Activated CD8-positive, alpha-beta T cell treated with anti-CD3 and anti-CD28 coated beads, Interleukin-2, amount 10 ng/mL, durations not matched to agents 7 days and 5 days (primary cell): ENCODE measurements around the gene ANO1. TPM values are rescaled to one million over a fixed set of nuclear protein-coding genes. Genes with fewer than 3 reads are reported as not detected.
"Not testable (repeated sequence)": the region's sequence is repeated elsewhere in the genome, so short reads cannot be mapped to it uniquely, and the experiment has no call there.

ENCODE experiments used
- ATAC-seq: fragments of 150-1000 bp; cut with Tn5 transposase; one replicate; pipeline ENCODE4 v1.10.0; 2021; ENCODE audit warnings: moderate library complexity
- CTCF ChIA-PET: fragments of 350-600 bp; sonication (Branson Sonifier 250); formaldehyde crosslinking; loops from one replicate; lab custom pipeline; 2021; ENCODE audit warnings: antibody characterized with exemption; lab: Charles Lee
- POLR2A ChIA-PET: fragments of 350-600 bp; sonication (Branson Sonifier 250); formaldehyde crosslinking; loops from one replicate; lab custom pipeline; 2021; ENCODE audit warnings: antibody characterized with exemption; lab: Charles Lee
- DNase-seq: peaks from one replicate; pipeline ENCODE4 v3.0.0-alpha.2; 2020
- H3K27ac Mint-ChIP-seq: one replicate; pipeline ENCODE4 v1.8.0; 2021; ENCODE audit warnings: mild to moderate bottlenecking, mixed read lengths
- H3K27me3 Mint-ChIP-seq: one replicate; pipeline ENCODE4 v1.8.0; 2021; ENCODE audit warnings: low read depth, mixed read lengths
- H3K36me3 Mint-ChIP-seq: one replicate; pipeline ENCODE4 v1.8.0; 2021; ENCODE audit warnings: low read depth, mixed read lengths
- H3K4me1 Mint-ChIP-seq: one replicate; pipeline ENCODE4 v1.8.0; 2021; ENCODE audit warnings: low read depth, mixed read lengths
- H3K4me3 Mint-ChIP-seq: one replicate; pipeline ENCODE4 v1.8.0; 2021; ENCODE audit warnings: mild to moderate bottlenecking, mixed read lengths
- H3K9me3 Mint-ChIP-seq: one replicate; pipeline ENCODE4 v1.8.0; 2022; ENCODE audit warnings: mixed read lengths; ENCODE audit not compliant: insufficient read depth
- total RNA-seq, 2 experiments: library from RNA; stranded (reverse); gene quantifications; one replicate each; pipeline ENCODE4 v1.2.3, GENCODE V29; 2021

The ANO1 gene
- total RNA-seq, 2 experiments from 2014 or later, result not detected

GRCh38 chr11:70200212-70200844 is 122.2 kb downstream of the ANO1 start:
- ATAC-seq (no peak), DNase-seq (no peak)
- no peak overlapping the region for H3K4me3 Mint-ChIP-seq
- peaks cover 16% of the 10 kb centered on the region for H3K36me3 Mint-ChIP-seq
- H3K9me3 Mint-ChIP-seq, result no peaks in the 10 kb centered on the region
- ChIA-PET CTCF (no interaction called here), POLR2A (no interaction called here)
- H3K4me1 Mint-ChIP-seq, result peaks cover 28% of the 10 kb centered on the region
- H3K27me3 Mint-ChIP-seq, result peaks cover 13% of the 10 kb centered on the region
- H3K27ac Mint-ChIP-seq, result no peak overlapping the region

- CTCF ChIA-PET, H3K9me3 Mint-ChIP-seq, ATAC-seq, H3K27ac Mint-ChIP-seq, H3K4me3 Mint-ChIP-seq, DNase-seq, POLR2A ChIA-PET: not testable (repeated sequence)
- peaks cover 24% of the 10 kb centered on the region for H3K36me3 Mint-ChIP-seq
- H3K4me1 Mint-ChIP-seq, result peaks cover 34% of the 10 kb centered on the region
- H3K27me3 Mint-ChIP-seq, result peaks cover 12% of the 10 kb centered on the region
Observed at GRCh38 chr11:70201047-70201446, 122.9 kb downstream of the ANO1 start.

GRCh38 chr11:70201882-70202861 is 124.1 kb downstream of the ANO1 start:
- peak overlapping the region; percentile 90 for H3K27ac Mint-ChIP-seq
- no peak for ATAC-seq
- peak overlapping the region; percentile 93 for H3K4me3 Mint-ChIP-seq
- ChIA-PET POLR2A (interaction anchor here (1.4 kb wide), 1 partner anchor 27 kb away, joined by 7 read pairs; no protein-coding TSS in a partner anchor), CTCF (no interaction called here)
- H3K9me3 Mint-ChIP-seq, result no peaks in the 10 kb centered on the region
- H3K4me1 Mint-ChIP-seq, result peaks cover 36% of the 10 kb centered on the region
- H3K36me3 Mint-ChIP-seq, result peaks cover 35% of the 10 kb centered on the region
- peaks cover 9% of the 10 kb centered on the region for H3K27me3 Mint-ChIP-seq
- DNase-seq, result no peak

- POLR2A ChIA-PET, result interaction anchor here (0.6 to 1.6 kb wide), 6 partner anchors 9 to 1725 kb away, joined by 3 to 7 read pairs (median 4); partner anchors contain the start of genes LTO1 and XNDC1N
- Mint-ChIP-seq H3K4me1 (peaks cover 36% of the 10 kb centered on the region), H3K27me3 (peaks cover 9% of the 10 kb centered on the region), H3K36me3 (peaks cover 36% of the 10 kb centered on the region), H3K27ac (peak within 1 kb of the TSS; percentile 96), H3K9me3 (no peaks in the 10 kb centered on the region), H3K4me3 (peak within 1 kb of the TSS; percentile 93)
- ATAC-seq (peak; percentile 75), DNase-seq (peak; percentile 94)
- CTCF ChIA-PET, result interaction anchor here (1.3 to 1.8 kb wide), 2 partner anchors 11 to 284 kb away, joined by 4 to 5 read pairs; no protein-coding TSS in a partner anchor
Observed at GRCh38 chr11:70202920-70203750, 125.0 kb downstream of the ANO1 start, which contains the start of gene FADD. Gene FADD, plus strand, starts transcription at chr11:70203296. Its CDS starts 164 bp downstream, at chr11:70203460.

- ChIA-PET CTCF (interaction anchor here (0.6 to 1.8 kb wide), 4 partner anchors 8 to 285 kb away, joined by 3 to 5 read pairs (median 4); no protein-coding TSS in a partner anchor), POLR2A (interaction anchor here (0.9 to 1.6 kb wide), 6 partner anchors 8 to 529 kb away, joined by 3 to 7 read pairs (median 4); partner anchors contain the start of gene LTO1)
- H3K4me1 Mint-ChIP-seq, result peaks cover 42% of the 10 kb centered on the region
- H3K4me3 Mint-ChIP-seq, result peak overlapping the region; percentile 93
- ATAC-seq, result peak; percentile 63
- H3K27me3 Mint-ChIP-seq, result peaks cover 7% of the 10 kb centered on the region
- peak; percentile 93 for DNase-seq
- H3K27ac Mint-ChIP-seq, result peak overlapping the region; percentile 96
- peaks cover 42% of the 10 kb centered on the region for H3K36me3 Mint-ChIP-seq
- H3K9me3 Mint-ChIP-seq, result no peaks in the 10 kb centered on the region
Observed at GRCh38 chr11:70203751-70204465, 125.8 kb downstream of the ANO1 start.

GRCh38 chr11:70204466-70204799 is 126.3 kb downstream of the ANO1 start:
- peak overlapping the region; percentile 93 for H3K4me3 Mint-ChIP-seq
- peaks cover 48% of the 10 kb centered on the region for H3K36me3 Mint-ChIP-seq
- DNase-seq, result no peak
- peaks cover 5% of the 10 kb centered on the region for H3K27me3 Mint-ChIP-seq
- H3K9me3 Mint-ChIP-seq, result no peaks in the 10 kb centered on the region
- peaks cover 47% of the 10 kb centered on the region for H3K4me1 Mint-ChIP-seq
- CTCF ChIA-PET, result interaction anchor here (0.6 to 1.8 kb wide), 3 partner anchors 8 to 286 kb away, joined by 3 to 5 read pairs (median 5); no protein-coding TSS in a partner anchor
- ATAC-seq, result peak; percentile 7
- POLR2A ChIA-PET, result interaction anchor here (0.9 to 1.6 kb wide), 4 partner anchors 8 to 530 kb away, joined by 3 to 7 read pairs (median 4); partner anchors contain the start of gene LTO1
- H3K27ac Mint-ChIP-seq, result peak overlapping the region; percentile 96

- POLR2A ChIA-PET, result interaction anchor here (0.9 kb wide), 1 partner anchor 184 kb away, joined by 3 read pairs; no protein-coding TSS in a partner anchor
- ATAC-seq (no peak), DNase-seq (no peak)
- CTCF ChIA-PET, result interaction anchor here (1.2 kb wide), 1 partner anchor 9 kb away, joined by 5 read pairs; no protein-coding TSS in a partner anchor
- H3K4me3 Mint-ChIP-seq, result peak overlapping the region; percentile 93
- H3K9me3 Mint-ChIP-seq, result no peaks in the 10 kb centered on the region
- H3K4me1 Mint-ChIP-seq, result peaks cover 50% of the 10 kb centered on the region
- H3K36me3 Mint-ChIP-seq, result peaks cover 52% of the 10 kb centered on the region
- H3K27me3 Mint-ChIP-seq, result no peaks in the 10 kb centered on the region
- H3K27ac Mint-ChIP-seq, result peak overlapping the region; percentile 96
Observed at GRCh38 chr11:70205049-70205725, 127.1 kb downstream of the ANO1 start.

- ChIA-PET CTCF (no interaction called here), POLR2A (no interaction called here)
- peaks cover 50% of the 10 kb centered on the region for H3K4me1 Mint-ChIP-seq
- H3K9me3 Mint-ChIP-seq, result no peaks in the 10 kb centered on the region
- ATAC-seq (no peak), DNase-seq (peak; percentile 40)
- peak overlapping the region; percentile 96 for H3K27ac Mint-ChIP-seq
- H3K36me3 Mint-ChIP-seq, result peaks cover 53% of the 10 kb centered on the region
- peak overlapping the region; percentile 93 for H3K4me3 Mint-ChIP-seq
- no peaks in the 10 kb centered on the region for H3K27me3 Mint-ChIP-seq
Observed at GRCh38 chr11:70205766-70206165, 127.6 kb downstream of the ANO1 start.

- H3K36me3 Mint-ChIP-seq, result peaks cover 53% of the 10 kb centered on the region
- peaks cover 50% of the 10 kb centered on the region for H3K4me1 Mint-ChIP-seq
- CTCF ChIA-PET, result interaction anchor here (1.6 kb wide), 1 partner anchor 8 kb away, joined by 4 read pairs; no protein-coding TSS in a partner anchor
- POLR2A ChIA-PET, result no interaction called here
- H3K27ac Mint-ChIP-seq, result peak overlapping the region; percentile 96
- no peaks in the 10 kb centered on the region for H3K27me3 Mint-ChIP-seq
- no peaks in the 10 kb centered on the region for H3K9me3 Mint-ChIP-seq
- no peak overlapping the region for H3K4me3 Mint-ChIP-seq
- DNase-seq (no peak), ATAC-seq (no peak)
Observed at GRCh38 chr11:70206226-70206981, 128.3 kb downstream of the ANO1 start.
